ENCODE data around the gene CSTA. TPM values are rescaled to one million over a fixed set of nuclear protein-coding genes. Genes with fewer than 3 reads are reported as not detected.

Gene CSTA
- total and polyA plus RNA-seq, 2 of the 8 experiments (the other 6 are each of a cell fraction or from before 2014, with no cell fraction given), result not detected

- no peak for TF ChIP-seq SRF (IDR thresholded peaks at IDR 0.05; ENCODE audit: low read depth, low read length)
- TF ChIP-seq TAF7 (optimal IDR thresholded peaks at IDR 0.05; ENCODE audit: borderline replicate concordance, low read depth, low read length), result no peak
- no peak for TF ChIP-seq YY1 (IDR thresholded peaks at IDR 0.05; ENCODE audit: low read depth, low read length)
- TF ChIP-seq EP300 (IDR thresholded peaks at IDR 0.05; ENCODE audit: borderline replicate concordance in 1 of 2, low read depth in 2 of 2, low read length in 2 of 2), result no peak
Observed at GRCh38 chr3:122324871-122325323, at the start of gene CSTA (continued).

All from H1 (cell line).